Stomach (tissue), 9 donors: Measurements from ENCODE around the gene SLC1A6. TPM values are rescaled to one million over a fixed set of nuclear protein-coding genes. Genes with fewer than 3 reads are reported as not detected.

Experiments used
- DNase-seq, 2 donors: peaks; one replicate each; pipeline versions ENCODE4 v3.0.0 to v3.0.0-alpha.2; 2013 to 2019
- H3K27ac ChIP-seq, 5 donors: fragments of 200-600 bp in 4 of 5; sonication (generic) in 4 of 5; one replicate each; pipeline ENCODE4 v1.5.1; 2013 to 2019; ENCODE audit warnings: mild to moderate bottlenecking in 1 of 5, moderate library complexity in 1 of 5
- H3K27me3 ChIP-seq, 3 donors: fragments of 200-600 bp; sonication (generic); one replicate each; pipeline ENCODE4 v1.5.1; 2017 to 2019; ENCODE audit warnings: mixed run types in 1 of 3
- H3K36me3 ChIP-seq, 4 donors: fragments of 200-600 bp; sonication (generic); 1 replicate in 3 of 4; 2 replicates in 1 of 4; pipeline ENCODE4 v1.5.1; 2016 to 2019
- H3K4me1 ChIP-seq, 4 donors: fragments of 200-600 bp; sonication (generic); one replicate each; pipeline ENCODE4 v1.5.1; 2016 to 2019
- H3K4me3 ChIP-seq, 4 donors: fragments of 200-600 bp; sonication (generic) in 3 of 4; one replicate each; pipeline ENCODE4 v1.5.1; 2016 to 2019; ENCODE audit warnings: mild to moderate bottlenecking in 1 of 4
- H3K9me3 ChIP-seq, 4 donors: fragments of 200-600 bp; sonication (generic); one replicate each; pipeline ENCODE4 v1.5.1; 2016 to 2019
- CTCF ChIP-seq, 7 experiments: fragments of 450-650 bp in 4 of 7; fragments of 200-600 bp in 3 of 7; sonication (generic) in 3 of 7; IDR thresholded peaks; one replicate each; pipeline ENCODE4 v1.5.1; 2016 to 2019; ENCODE audit warnings: antibody characterized with exemption in 7 of 7, control low read depth in 2 of 7, mild to moderate bottlenecking in 1 of 7
- EP300 ChIP-seq: sonication (generic); formaldehyde crosslinking; IDR thresholded peaks from one replicate; pipeline ENCODE4 v1.6.1; 2017; ENCODE audit warnings: antibody characterized with exemption
- POLR2A ChIP-seq, 4 donors: fragments of 450-650 bp; IDR thresholded peaks; one replicate each; pipeline ENCODE4 v1.6.1; 2016; ENCODE audit warnings: antibody characterized with exemption in 4 of 4, control low read depth in 2 of 4, mild to moderate bottlenecking in 1 of 4, moderate library complexity in 1 of 4
- POLR2AphosphoS5 ChIP-seq, 3 donors: sonication (generic); formaldehyde crosslinking; IDR thresholded peaks; one replicate each; pipeline ENCODE4 v1.6.1; 2016; ENCODE audit warnings: antibody characterized with exemption in 3 of 3
- WGBS, 5 donors: extraction: QIAGEN DNeasy Blood & Tissue Kit in 3 of 5; methylation state at CpG; one replicate each; pipeline versions ENCODE4 v1.1.5 to v1.1.7; 2013 to 2018; 5-methylcytosine and 5-hydroxymethylcytosine counted together
- intact Hi-C: fragments of 100-400 bp; cut with DNase I; formaldehyde crosslinking; loops from one replicate; pipeline ENCODE4 v1.15.1; 2023; ENCODE audit warnings: low total_unique reads
- polyA plus RNA-seq, 3 donors: library from polyadenylated mRNA; stranded (reverse); fragments of 200-250 nt; gene quantifications; one replicate each; pipeline ENCODE4 v1.2.3, GENCODE V29; 2013
- total RNA-seq, 5 donors: library from RNA; depleted of rRNA; stranded (reverse); fragments of >200 nt; gene quantifications; one replicate each; pipeline versions ENCODE4 v1.1.0 to v1.2.3, GENCODE V29; 2014 to 2016
- donor health status: healthy with polysubstance abuse.
- donor health status: Bipolar disorder and iron deficiency.
- donor health status: healthy.

The SLC1A6 gene
- total and polyA plus RNA-seq, 8 donors: 0.37 TPM; not detected in 7

DNA sequence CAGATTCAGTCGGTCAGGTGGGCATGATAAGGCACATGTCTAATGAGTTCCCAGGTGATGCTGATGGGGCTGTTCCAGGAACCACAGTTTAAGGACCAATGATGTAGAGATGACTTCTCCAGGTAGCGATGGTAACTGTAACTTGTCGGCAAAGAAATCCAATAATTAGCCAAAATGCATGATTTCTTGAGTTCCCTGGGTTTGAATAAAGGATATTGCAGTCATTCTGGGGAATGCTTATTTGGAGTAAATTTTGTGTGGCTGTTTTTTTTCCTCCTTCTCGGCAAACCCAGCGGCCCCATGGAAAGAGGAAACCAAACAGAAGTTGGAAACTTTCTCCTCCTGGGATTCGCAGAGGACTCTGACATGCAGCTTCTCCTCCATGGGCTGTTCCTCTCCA, 38.5 kb downstream of the SLC1A6 start, which contains the start of gene OR7C2:
Gene OR7C2, plus strand, starts transcription at position 301 of the 400 bp plus-strand sequence. Its CDS starts 0 bp downstream, at position 301.
- no peak within 1 kb of the TSS for H3K4me3 ChIP-seq
- 84 to 94% (median 86%) methylated on average over 6 of the region's 6 CpGs for WGBS, 5 donors

DNA sequence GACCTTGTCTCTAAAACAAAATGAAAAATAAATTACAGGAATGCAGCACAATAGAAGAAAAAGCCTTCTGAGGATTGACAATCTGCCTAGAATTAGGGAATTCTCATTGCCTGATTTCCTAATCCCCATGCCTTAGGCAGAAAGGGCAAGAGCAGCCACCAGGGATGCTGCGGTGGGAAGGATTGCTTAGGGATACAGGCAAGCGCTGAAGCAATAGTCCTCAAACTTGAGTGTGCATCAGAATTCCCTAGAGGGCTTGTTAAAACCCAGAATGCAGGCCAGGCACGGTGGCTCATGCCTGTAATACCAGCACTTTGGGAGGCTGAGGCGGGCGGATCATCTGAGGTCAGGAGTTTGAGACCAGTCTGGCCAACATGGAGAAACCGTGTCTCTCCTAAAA, 39.4 kb downstream of the SLC1A6 start:
- Histone ChIP-seq H3K36me3 (no peaks in the 10 kb centered on the region), H3K27ac (no peak overlapping the region), H3K9me3 (no peaks in the 10 kb centered on the region), H3K4me1 (no peaks in the 10 kb centered on the region), H3K4me3 (no peak overlapping the region), H3K27me3 (peaks cover 0 to 9% (median 0%) of the 10 kb centered on the region in 3 donors)
- intact Hi-C loops: no loop called here
- DNase-seq: no peak
- 84 to 89% (median 88%) methylated on average over 6 of the region's 6 CpGs for WGBS, 5 donors
- no peak for TF ChIP-seq CTCF (IDR thresholded peaks at IDR 0.05)
- TF ChIP-seq POLR2AphosphoS5 (IDR thresholded peaks at IDR 0.05): no peak
- TF ChIP-seq EP300: no peak
- TF ChIP-seq POLR2A (IDR thresholded peaks at IDR 0.05): no peak

More for the DNA sequence above, 38.5 kb downstream of the SLC1A6 start, which contains the start of gene OR7C2:
- Histone ChIP-seq H3K4me1 (no peaks in the 10 kb centered on the region), H3K27ac (no peak within 1 kb of the TSS), H3K27me3 (peaks cover 0 to 9% (median 0%) of the 10 kb centered on the region in 3 donors), H3K36me3 (no peaks in the 10 kb centered on the region), H3K9me3 (no peaks in the 10 kb centered on the region)
- DNase-seq: no peak
- TF ChIP-seq POLR2AphosphoS5 (IDR thresholded peaks at IDR 0.05) (no peak), POLR2A (IDR thresholded peaks at IDR 0.05) (no peak), EP300 (no peak), CTCF (IDR thresholded peaks at IDR 0.05) (no peak)
- intact Hi-C loops: no loop called here

- Histone ChIP-seq H3K4me3 (no peak overlapping the region), H3K27ac (no peak overlapping the region), H3K36me3 (no peaks in the 10 kb centered on the region), H3K27me3 (no peaks in the 10 kb centered on the region), H3K9me3 (peaks cover 0 to 5% (median 0%) of the 10 kb centered on the region in 4 donors), H3K4me1 (no peaks in the 10 kb centered on the region)
- WGBS, 5 donors: 42 to 72% (median 61%) methylated on average over 1 of the region's 1 CpG
- TF ChIP-seq EP300 (no peak), POLR2AphosphoS5 (IDR thresholded peaks at IDR 0.05) (no peak), POLR2A (IDR thresholded peaks at IDR 0.05) (no peak), CTCF (IDR thresholded peaks at IDR 0.05) (no peak)
- no peak for DNase-seq
- intact Hi-C loops: no loop called here
Measured at GRCh38 chr19:14933506-14933905, 46.2 kb downstream of the SLC1A6 start.

GRCh38 chr19:14916848-14917247, 62.8 kb downstream of the SLC1A6 start:
- Histone ChIP-seq H3K27me3 (peaks cover 0 to 17% (median 0%) of the 10 kb centered on the region in 3 donors), H3K4me3 (no peak overlapping the region), H3K27ac (no peak overlapping the region), H3K36me3 (no peaks in the 10 kb centered on the region), H3K9me3 (peaks cover 0 to 13% (median 6%) of the 10 kb centered on the region in 4 donors), H3K4me1 (no peaks in the 10 kb centered on the region)
- no peak for TF ChIP-seq POLR2A (IDR thresholded peaks at IDR 0.05)
- no peak for TF ChIP-seq POLR2AphosphoS5 (IDR thresholded peaks at IDR 0.05)
- no peak for TF ChIP-seq EP300
- TF ChIP-seq CTCF (IDR thresholded peaks at IDR 0.05): no peak
- intact Hi-C loops: no loop called here
- DNase-seq: no peak
- 45 to 68% (median 60%) methylated on average over 5 of the region's 5 CpGs for WGBS, 5 donors
